HL-60 (cell line): ENCODE data around the gene GINM1.

Source experiments
- DNase-seq, 2 experiments: peaks; one replicate each; pipeline ENCODE4 v3.0.0-alpha.2; 2010 to 2020; ENCODE audit warnings: low read depth in 1 of 2, low spot score in 1 of 2
- H3K27ac ChIP-seq: fragments of 250-450 bp; sonication (Bioruptor Pico); replicated peaks from 2 replicates; pipeline ENCODE4 v1.5.1; 2020; ENCODE audit warnings: mild to moderate bottlenecking, moderate library complexity
- H3K27me3 ChIP-seq: fragments of 250-450 bp; sonication (Bioruptor Pico); 2 replicates; pipeline ENCODE4 v1.5.1; 2021; ENCODE audit warnings: mild to moderate bottlenecking, moderate library complexity; ENCODE audit not compliant: insufficient read depth, poor library complexity, severe bottlenecking
- H3K4me3 ChIP-seq: replicated peaks from 2 replicates; pipeline ENCODE4 v1.5.1; 2011; ENCODE audit warnings: mild to moderate bottlenecking, control low read depth, low read length; ENCODE audit not compliant: insufficient read depth
- CTCF ChIP-seq: IDR thresholded peaks from one replicate; pipeline ENCODE4 v1.5.1; 2011; ENCODE audit warnings: low read length, control low read depth, inconsistent platforms; ENCODE audit not compliant: insufficient read depth
- GABPA ChIP-seq: IDR thresholded peaks from 2 replicates; pipeline ENCODE4 v1.6.1; 2012; ENCODE audit warnings: low read depth
- POLR2AphosphoS5 ChIP-seq: IDR thresholded peaks from 2 replicates; pipeline ENCODE4 v1.6.1; 2012; ENCODE audit warnings: low read depth
- SPI1 ChIP-seq: IDR thresholded peaks from 2 replicates; pipeline ENCODE4 v1.6.1; 2012; ENCODE audit warnings: low read depth, mild to moderate bottlenecking, borderline replicate concordance
- long read RNA-seq: library from polyadenylated mRNA; unstranded; transcript quantifications from one replicate; pipeline ENCODE4 v2.0.0, GENCODE V29; 2020
- TF ChIP-seq, protein P1 (sequence below): IDR thresholded peaks from 2 replicates; pipeline ENCODE4 v1.6.1; 2012; ENCODE audit warnings: low read depth; ENCODE audit not compliant: insufficient replicate concordance

Gene GINM1, protein sequence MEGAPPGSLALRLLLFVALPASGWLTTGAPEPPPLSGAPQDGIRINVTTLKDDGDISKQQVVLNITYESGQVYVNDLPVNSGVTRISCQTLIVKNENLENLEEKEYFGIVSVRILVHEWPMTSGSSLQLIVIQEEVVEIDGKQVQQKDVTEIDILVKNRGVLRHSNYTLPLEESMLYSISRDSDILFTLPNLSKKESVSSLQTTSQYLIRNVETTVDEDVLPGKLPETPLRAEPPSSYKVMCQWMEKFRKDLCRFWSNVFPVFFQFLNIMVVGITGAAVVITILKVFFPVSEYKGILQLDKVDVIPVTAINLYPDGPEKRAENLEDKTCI
- long read RNA-seq, transcript GINM1-201 (8 exons, 2,024 nt), result major isoform, 104 of 116 reads
- long read RNA-seq, partial matches to known transcripts, result 1 of 116 reads
- long read RNA-seq, other reads (novel, unspliced or antisense), result 11 of 116 reads

- Histone ChIP-seq H3K27ac (peak within 1 kb of the TSS; percentile 73), H3K4me3 (peak within 1 kb of the TSS; percentile 94), H3K27me3 (no peaks in the 10 kb centered on the region)
- TF ChIP-seq POLR2AphosphoS5 (peak; percentile 59; the same call in 1 of the 2 replicates), CTCF (peak; percentile 67), SPI1 (no peak; the same call in 1 of the 2 replicates), GABPA (no peak)
- TF ChIP-seq, protein P1, sequence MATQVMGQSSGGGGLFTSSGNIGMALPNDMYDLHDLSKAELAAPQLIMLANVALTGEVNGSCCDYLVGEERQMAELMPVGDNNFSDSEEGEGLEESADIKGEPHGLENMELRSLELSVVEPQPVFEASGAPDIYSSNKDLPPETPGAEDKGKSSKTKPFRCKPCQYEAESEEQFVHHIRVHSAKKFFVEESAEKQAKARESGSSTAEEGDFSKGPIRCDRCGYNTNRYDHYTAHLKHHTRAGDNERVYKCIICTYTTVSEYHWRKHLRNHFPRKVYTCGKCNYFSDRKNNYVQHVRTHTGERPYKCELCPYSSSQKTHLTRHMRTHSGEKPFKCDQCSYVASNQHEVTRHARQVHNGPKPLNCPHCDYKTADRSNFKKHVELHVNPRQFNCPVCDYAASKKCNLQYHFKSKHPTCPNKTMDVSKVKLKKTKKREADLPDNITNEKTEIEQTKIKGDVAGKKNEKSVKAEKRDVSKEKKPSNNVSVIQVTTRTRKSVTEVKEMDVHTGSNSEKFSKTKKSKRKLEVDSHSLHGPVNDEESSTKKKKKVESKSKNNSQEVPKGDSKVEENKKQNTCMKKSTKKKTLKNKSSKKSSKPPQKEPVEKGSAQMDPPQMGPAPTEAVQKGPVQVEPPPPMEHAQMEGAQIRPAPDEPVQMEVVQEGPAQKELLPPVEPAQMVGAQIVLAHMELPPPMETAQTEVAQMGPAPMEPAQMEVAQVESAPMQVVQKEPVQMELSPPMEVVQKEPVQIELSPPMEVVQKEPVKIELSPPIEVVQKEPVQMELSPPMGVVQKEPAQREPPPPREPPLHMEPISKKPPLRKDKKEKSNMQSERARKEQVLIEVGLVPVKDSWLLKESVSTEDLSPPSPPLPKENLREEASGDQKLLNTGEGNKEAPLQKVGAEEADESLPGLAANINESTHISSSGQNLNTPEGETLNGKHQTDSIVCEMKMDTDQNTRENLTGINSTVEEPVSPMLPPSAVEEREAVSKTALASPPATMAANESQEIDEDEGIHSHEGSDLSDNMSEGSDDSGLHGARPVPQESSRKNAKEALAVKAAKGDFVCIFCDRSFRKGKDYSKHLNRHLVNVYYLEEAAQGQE, result no peak
- peak; percentile 80 to 94 for DNase-seq
These were observed at the start of gene GINM1 for GRCh38 chr6:149565527-149566409. GINM1 (plus strand) TSS chr6:149566375; CDS start chr6:149566415, 40 bp downstream.

- DNase-seq, result no peak
- Histone ChIP-seq H3K27ac (no peak overlapping the region), H3K4me3 (no peak overlapping the region), H3K27me3 (no peaks in the 10 kb centered on the region)
- no peak for TF ChIP-seq SPI1
- TF ChIP-seq, protein P1, result no peak
- no peak for TF ChIP-seq POLR2AphosphoS5
- TF ChIP-seq CTCF, result no peak
- TF ChIP-seq GABPA, result no peak
These were observed 36.5 kb upstream of the GINM1 start for GRCh38 chr6:149529650-149530049.

DNA sequence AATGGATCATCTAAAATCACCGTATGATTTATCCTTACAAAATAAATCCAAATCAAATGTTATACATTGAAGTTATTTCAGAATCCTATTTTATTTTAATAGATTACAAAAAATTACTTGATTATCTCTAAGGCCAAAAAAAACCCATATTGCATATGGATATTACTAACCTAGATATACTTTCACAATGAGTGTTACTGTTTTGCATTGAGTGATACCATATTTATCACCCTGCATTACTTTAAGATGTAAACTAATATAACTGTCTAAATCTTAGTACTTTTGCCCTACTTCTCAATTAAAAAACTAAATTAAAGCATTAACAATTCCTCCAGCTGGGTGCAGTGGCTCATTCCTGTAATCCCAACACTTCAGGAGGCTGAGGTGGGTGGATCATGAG lies 31.4 kb upstream of the GINM1 start:
- no peak for DNase-seq
- no peak overlapping the region for H3K27ac ChIP-seq
- TF ChIP-seq, protein P1, result no peak
- no peak for TF ChIP-seq SPI1
- TF ChIP-seq GABPA, result no peak

More for the DNA sequence above, 31.4 kb upstream of the GINM1 start:
- no peaks in the 10 kb centered on the region for H3K27me3 ChIP-seq
- H3K4me3 ChIP-seq, result no peak overlapping the region
